Breast epithelium (tissue), 3 donors: ENCODE results near the gene ARL4A.

Source experiments
- CTCF ChIP-seq, 3 donors: fragments of 450-650 bp; IDR thresholded peaks; one replicate each; pipeline ENCODE4 v1.5.1; 2016 to 2017; ENCODE audit warnings: antibody characterized with exemption in 3 of 3, mild to moderate bottlenecking in 3 of 3, moderate library complexity in 3 of 3
- POLR2A ChIP-seq: fragments of 450-650 bp; IDR thresholded peaks from one replicate; pipeline ENCODE4 v1.6.1; 2016; ENCODE audit warnings: antibody characterized with exemption, mild to moderate bottlenecking, moderate library complexity
- POLR2AphosphoS5 ChIP-seq, 3 donors: sonication (generic); formaldehyde crosslinking; IDR thresholded peaks; one replicate each; pipeline ENCODE4 v1.6.1; 2017; ENCODE audit warnings: antibody characterized with exemption in 3 of 3

DNA sequence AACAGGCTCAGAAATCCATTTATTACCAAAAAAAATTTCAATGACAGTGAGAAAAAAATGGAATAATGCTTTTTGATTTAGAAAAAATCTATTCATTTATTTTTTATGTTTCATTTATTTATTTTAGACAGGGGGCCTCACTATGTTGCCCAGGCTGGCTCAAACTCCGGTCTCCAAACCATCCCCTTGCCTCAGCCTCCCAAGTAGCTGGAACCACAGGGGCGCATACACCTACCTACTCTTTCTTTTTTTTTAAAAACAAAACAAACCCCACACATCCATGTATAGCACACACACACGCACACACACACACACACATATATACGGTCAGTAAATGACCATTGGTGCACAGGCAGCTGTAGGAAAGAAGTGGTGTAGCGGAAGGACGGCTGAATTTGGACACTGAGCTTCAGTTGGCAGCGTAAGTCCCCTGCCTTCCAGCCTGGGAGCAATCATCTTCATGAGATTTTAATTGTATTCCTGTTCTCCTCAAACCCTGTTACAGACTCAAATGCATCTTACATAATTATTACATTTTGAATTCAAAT lies 28.8 kb downstream of the ARL4A start:
- TF ChIP-seq CTCF (IDR thresholded peaks at IDR 0.05), result no peak
- no peak for TF ChIP-seq POLR2A
- no peak for TF ChIP-seq POLR2AphosphoS5 (IDR thresholded peaks at IDR 0.05)
